ENCODE results near the gene GRIK5.
"Not testable (repeated sequence)": the region's sequence is repeated elsewhere in the genome, so short reads cannot be mapped to it uniquely, and the experiment has no call there.

The GRIK5 gene, protein sequence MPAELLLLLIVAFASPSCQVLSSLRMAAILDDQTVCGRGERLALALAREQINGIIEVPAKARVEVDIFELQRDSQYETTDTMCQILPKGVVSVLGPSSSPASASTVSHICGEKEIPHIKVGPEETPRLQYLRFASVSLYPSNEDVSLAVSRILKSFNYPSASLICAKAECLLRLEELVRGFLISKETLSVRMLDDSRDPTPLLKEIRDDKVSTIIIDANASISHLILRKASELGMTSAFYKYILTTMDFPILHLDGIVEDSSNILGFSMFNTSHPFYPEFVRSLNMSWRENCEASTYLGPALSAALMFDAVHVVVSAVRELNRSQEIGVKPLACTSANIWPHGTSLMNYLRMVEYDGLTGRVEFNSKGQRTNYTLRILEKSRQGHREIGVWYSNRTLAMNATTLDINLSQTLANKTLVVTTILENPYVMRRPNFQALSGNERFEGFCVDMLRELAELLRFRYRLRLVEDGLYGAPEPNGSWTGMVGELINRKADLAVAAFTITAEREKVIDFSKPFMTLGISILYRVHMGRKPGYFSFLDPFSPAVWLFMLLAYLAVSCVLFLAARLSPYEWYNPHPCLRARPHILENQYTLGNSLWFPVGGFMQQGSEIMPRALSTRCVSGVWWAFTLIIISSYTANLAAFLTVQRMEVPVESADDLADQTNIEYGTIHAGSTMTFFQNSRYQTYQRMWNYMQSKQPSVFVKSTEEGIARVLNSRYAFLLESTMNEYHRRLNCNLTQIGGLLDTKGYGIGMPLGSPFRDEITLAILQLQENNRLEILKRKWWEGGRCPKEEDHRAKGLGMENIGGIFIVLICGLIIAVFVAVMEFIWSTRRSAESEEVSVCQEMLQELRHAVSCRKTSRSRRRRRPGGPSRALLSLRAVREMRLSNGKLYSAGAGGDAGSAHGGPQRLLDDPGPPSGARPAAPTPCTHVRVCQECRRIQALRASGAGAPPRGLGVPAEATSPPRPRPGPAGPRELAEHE

DNA sequence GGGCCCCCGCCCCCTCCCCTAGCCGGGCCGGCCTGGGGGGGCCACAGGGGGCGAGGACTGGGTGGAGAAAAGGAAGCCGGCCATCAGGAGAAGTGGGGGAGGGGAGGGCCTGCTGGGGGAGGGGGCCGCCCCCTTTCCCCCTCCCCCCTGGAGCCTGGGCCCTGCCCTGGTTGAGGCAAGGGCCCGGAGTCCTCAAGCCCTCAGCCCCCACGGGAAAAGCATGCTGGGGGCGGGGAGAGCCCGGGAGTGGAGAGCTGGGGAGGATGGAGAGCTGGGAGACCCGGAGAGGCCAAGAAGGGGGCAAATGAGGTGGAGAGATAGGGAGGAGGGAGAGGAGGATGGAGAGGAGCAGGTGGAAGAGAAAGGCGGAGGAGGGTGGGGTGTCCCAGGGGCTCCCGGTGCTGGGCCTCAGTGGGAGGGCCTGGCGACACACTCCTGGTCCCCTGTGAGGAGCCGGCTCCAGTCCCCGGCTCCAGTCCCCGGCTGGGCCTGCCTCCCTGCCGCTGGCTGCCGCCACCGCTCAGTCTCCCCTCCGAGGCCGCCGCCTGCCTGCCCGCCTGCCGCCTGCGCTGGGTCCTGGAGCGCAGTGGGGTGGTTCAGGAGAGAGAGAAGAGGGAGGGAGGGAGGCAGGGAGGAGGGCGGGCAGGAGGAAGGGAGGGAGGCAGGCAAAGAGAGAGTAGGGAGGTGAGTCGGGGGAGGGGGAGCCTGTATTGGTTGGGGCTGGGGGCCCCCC lies at the start of gene GRIK5:
Gene GRIK5 (minus strand): TSS at position 588 of the 733 bp plus-strand sequence. CDS start 4,436 bp downstream, outside the sequence.
- no peak for DNase-seq (ENCODE audit: low read depth)

DNA sequence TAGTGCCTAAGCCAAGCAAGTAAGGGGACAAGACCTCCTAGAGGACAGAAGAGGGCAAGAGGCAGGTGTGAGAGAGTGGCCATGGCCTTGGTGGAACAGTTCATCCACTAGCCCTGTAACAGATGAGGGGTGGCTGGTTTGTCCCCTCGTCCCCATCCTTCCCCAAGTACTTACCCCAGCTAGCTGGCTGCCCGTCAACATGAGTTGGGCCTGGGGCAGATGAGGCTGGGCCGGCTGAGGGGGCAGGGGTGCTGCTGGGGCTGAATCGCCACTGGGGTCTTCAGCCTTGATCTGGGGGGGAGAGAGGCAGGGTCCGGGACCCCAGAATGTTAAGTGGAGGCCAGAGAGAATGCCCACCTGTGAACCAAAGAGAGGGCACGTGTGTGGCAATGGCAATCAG lies 47.1 kb upstream of the GRIK5 start:
- DNase-seq (ENCODE audit: low read depth), result no peak

DNA sequence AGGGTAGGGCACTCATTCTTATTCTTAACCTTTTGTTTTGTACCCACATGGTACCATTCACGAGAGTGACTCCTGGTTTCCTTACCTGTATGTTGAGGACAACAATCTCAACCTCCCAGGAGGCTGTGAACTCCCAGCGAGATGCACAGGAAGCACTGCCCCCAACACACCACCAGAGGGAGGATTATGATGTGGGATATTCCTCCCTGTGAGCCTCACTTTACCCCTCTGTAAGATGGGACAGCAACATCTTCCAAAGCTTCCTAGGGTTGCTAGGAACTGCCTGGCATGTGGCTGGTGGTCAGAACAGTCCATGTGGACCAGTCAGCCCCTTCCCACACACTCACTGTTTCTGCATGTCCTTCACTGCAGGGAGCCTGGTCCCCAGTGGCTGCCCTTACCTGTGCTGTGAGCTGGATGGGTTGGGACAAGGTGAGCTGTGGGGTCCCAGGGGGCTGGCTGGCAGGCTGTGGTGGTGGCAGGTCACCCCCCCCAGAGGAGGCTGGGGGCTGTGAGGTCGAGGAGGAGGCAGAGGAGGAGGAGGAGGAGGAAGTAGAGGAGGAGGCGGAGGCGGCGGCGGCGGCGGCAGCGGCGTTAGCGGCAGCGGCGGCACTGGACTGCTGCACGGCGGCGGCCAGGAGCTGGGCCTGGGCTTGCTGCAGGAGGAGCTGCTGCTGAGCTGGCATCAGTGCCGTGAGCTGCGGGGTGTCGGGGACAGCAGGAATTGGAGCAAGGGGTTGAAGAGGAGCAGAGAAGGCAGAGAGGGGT lies 46.5 kb upstream of the GRIK5 start:
- no peak for DNase-seq (ENCODE audit: low read depth)

DNA sequence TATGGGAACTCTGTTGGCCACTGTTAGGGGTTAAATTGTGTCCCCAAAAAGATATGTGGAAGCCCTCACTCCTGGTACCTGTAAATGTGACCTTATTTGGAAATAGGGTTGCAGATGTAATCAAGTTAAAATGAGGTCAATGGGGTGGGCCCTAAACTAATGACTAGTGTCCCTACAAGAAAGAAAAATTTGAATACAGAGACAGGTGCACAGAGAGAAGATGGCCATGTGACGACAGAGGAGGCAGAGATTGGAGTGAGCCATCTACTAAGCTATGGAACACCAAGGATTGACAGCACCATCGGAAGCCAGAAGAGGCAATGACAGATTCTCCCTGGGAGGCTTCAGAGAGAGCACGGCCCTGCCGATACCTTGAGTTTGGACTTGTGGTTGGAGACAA lies 45.7 kb upstream of the GRIK5 start:
- no peak for DNase-seq (ENCODE audit: low read depth)

DNA sequence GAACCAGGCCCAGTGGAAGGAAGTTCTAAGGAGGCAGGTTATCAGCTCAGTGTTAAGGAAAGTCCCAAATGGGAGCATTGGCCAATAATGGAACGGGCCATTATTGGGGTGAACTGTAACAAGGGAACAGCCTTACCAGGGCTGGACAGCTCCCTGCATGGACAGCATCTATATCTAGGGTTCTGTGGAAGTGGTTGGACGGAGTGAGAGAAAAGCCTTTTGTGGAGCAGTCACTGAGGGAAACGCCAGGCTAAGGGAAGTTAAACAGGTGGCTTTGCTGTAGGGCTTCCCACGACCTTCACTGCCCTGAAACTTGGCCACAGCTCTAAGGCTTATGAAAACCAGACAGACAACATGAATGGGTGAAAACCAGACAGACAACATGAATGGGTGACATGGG lies 45.2 kb upstream of the GRIK5 start:
- DNase-seq (ENCODE audit: low read depth), result no peak

DNA sequence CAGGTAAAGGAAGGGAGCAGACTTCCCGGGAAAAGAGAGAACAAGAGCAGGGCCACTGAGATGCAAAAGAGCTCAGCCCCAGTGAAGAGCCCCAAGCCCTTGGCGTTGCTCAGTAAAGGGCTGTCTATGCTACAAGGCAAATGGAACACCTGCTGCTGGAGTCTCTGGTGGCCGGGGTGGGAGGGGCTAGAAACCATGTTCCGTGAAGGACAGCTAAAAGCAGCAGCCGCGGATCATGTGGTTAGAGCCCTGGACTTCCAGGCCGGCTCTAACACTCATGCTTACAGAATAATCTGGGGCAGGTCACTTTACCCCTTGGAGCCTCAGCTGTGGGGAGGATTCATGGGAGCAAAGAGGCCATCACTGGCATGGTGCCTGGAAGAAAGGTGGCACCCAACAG lies 44.4 kb upstream of the GRIK5 start:
- DNase-seq (ENCODE audit: low read depth), result no peak

DNA sequence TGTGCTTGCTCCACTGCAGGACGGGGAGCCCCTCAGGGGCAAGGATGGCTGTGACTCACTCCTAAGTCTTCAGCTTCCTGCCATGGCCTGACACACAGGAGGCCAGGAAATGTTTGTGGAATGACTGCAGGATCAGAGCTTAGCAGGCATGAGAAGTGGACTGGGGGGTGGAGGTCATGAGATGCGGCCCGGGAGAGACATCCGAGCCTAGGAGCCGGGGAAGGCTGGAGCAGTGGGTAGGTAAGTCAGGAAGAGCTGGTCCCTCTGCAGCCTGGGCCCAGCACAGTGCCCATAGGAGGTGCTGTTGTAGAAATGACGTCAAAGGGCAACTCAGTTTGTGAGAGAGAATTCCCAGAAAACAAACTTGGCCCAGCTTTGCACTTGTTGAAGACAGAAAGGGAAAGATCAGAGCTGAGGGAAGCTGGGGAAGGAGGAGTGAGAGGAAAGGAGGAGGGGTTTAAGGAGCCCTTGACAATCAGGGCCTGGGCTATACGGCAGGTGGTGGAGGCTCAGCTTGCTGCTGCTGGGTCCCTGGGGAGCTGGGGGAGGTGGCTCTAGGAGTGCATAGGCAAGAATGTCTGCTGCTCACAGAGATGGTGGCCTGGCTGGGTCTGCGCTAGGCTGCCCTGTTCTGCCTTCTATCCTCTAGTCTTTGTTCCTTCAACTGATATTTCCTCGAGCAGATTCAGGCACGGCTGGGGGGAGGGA lies 43.8 kb upstream of the GRIK5 start:
- no peak for DNase-seq (ENCODE audit: low read depth)

DNA sequence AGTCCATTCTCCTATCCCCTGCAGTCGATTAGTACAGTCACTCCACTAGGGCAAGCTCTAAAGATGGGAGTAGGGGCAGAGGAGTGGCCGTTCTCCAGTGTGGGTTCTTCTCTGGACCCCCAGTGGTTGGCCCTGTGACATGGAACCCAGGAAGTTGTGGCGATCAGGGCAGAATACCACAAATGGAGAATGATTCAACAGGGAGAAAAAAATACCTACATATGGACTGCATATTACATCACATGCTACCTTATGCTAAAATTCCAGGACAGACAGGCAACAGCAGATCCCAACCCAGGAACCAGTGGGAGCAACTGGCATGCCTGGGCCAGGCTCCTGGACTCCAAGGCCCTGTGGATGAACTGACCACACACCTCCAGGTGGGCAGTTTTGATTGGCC lies 41.8 kb upstream of the GRIK5 start:
- no peak for DNase-seq (ENCODE audit: low read depth)

DNA sequence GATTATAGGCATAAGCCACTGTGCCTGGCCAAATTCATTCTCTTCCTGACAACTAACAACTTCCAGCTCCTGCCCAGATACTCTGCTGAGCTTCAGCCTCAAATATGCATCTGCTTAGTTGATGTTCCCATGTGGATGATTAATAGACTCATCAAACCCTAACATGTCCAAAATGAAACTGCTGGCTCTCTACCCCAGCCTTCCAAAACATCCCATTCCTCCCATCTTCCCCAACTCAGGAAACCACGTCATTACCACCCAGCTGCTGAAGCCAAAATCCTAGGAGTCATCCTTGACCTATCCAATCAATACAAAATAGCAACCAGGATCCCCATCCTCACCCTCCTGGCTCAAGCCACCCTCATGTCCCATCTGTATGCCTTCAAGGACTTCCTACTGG lies 41.4 kb upstream of the GRIK5 start:
- DNase-seq (ENCODE audit: low read depth), result no peak

DNA sequence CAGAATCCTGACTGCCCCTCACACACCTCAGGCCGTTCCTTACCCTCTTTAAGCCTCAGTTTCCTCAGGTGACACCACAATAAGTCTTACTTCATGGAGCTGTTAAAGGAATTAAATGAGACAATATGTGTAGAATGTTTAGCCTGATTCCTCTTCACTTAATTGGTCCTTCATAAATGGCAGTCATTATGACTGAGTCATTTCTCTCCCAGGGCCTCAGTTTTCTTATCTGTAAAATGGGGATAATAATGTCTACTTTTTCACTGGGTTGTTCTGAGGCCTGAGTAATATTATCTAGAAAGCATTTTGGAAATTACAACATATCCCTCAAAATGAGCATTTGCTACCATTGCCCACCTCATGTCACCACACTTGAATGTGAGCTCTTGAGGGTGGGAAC lies 40.7 kb upstream of the GRIK5 start:
- DNase-seq (ENCODE audit: low read depth), result no peak

DNA sequence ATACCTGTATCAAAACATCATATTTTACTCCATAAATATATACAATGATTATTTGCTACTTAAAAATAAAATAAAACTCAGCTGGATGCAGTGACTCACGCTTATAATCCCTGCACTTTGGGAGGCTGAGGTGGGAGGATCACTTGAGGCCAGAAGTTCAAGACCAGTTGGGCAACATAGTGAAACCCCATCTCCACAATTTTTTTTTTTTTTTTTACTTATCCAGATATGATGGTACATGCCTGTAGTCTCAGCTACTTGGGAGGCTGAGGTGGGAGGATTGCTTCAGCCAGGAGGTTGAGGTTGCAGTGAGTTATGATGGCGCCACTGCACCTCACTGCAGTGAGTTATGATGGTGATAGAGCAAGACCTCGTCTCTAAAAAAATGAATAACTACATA lies 39.9 kb upstream of the GRIK5 start:
- no peak for DNase-seq (ENCODE audit: low read depth)

DNA sequence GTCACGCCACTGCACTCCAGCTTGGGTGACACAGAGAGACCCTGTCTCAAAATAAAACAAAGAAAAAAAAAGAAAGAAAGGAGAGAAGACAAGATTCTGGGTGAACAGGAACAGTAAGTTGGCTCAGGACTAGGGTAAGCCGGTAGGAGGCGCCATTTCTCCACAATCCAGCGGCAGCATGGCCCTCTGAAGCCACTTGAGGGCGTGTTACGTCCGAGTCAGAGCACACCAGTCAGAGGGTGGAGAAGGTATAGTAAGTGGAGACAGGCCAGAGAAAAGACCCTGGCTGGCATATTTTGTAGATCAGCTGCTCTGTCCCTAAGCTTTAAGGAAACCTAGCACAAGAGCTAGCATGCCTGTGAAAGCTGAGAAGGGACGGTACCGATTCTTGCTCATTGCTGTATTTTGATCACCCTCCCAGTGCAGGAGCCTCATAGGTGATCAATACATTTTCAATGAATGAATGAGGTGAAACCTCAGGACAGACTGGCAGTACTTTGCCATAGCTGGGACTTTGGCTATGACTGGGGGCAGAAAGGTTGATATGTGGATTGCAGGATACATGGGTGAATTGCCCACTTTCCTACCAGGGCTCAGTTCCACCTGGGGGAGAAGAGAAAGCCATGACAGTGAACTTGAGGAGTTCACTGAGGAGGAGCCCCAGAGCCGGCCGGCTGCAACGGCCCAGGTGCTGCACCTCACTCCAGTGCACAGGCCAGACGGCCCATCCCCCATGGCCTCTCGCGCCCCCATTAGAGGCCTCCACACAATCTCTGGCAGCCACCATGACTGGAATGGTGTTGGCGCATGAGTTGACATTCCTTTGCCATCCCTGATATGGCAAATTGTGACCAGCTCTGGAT lies 38.8 kb upstream of the GRIK5 start:
- DNase-seq (ENCODE audit: low read depth), result peak; percentile 69

DNA sequence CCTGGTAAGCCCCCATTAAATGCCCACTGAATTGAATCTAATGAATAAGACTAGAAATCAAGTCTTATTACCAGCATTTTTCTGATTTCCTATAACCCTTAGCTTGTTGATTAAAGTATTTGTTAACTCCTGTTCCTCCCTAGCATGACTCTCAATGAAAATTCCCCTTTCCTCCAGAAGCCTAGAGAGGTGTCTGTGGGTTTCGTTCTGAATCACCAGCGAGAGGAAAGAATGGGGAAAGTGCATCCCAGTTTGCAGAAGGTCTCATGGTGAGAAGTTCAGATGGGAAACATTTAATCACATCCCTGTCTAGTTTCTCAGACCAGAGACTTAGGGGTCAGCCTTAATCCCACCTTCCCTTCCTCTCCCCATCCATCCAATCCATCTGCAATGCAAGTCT lies 35.4 kb upstream of the GRIK5 start:
- no peak for DNase-seq (ENCODE audit: low read depth)

DNA sequence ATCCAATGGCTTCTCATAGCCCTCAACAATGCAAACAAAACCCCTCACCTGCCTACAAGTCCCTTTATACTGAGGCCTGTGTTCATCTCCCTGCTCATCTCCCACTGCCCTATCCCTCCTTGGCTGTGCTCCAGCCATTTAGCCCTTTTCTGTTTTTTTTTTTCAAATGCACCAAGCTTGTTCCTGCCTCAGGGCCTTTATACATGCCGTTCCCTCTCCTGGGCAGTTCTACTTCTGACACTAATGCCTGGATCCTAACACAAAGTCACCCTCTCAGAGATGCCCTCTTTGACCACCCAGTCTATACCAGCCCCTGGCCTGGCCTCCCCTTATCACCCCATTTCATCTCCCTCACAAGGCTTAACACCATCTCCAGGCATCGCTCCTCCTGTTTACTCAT lies 32.9 kb upstream of the GRIK5 start:
- no peak for DNase-seq (ENCODE audit: low read depth)

DNA sequence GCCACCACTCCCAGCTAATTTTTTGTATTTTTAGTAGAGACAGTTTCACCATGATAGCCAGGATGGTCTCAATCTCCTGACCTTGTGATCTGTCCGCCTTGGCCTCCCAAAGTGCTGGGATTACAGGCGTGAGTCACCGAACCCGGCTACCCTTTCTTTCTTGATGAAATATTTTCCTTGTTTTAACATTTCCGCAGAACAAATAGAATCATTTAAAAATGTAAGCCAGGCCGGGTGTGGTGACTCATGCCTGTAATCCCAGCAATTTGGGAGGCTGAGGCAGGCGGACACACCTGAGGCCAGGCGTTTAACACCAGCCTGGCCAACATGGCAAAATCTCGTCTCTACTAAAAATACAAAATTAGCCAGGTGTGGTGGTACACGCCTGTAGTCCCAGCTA lies 30.2 kb upstream of the GRIK5 start:
- DNase-seq (ENCODE audit: low read depth), result not testable (repeated sequence)

DNA sequence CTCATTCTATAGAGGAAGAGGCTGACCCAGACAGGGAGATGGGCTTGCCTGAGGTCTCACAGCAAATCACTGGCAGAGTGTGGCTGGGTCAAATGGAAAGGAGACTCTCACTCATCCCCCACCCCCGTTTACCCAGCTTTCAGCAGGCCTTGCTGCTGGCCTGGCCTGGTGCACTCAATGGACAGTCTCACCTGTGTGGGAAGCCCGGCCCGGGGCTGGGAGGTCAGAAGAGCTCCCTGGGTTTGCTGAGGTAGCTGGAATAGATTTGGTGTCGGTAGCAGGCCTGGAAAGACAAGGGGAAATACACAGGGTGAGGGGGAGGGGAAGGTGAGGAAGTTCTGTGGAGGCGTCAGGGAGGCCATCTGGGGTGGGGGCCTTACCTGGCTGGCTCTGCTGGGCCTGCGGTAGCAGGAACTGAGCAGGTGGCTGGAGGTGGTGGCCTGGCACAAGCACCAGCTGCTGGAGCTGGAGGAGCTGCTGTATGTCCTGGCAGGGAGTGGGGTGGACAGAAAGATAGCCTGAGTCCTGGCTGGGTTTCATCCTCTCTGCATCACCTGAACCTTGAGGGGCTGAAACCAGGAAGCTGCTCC lies 29.4 kb upstream of the GRIK5 start:
- no peak for DNase-seq (ENCODE audit: low read depth)

DNA sequence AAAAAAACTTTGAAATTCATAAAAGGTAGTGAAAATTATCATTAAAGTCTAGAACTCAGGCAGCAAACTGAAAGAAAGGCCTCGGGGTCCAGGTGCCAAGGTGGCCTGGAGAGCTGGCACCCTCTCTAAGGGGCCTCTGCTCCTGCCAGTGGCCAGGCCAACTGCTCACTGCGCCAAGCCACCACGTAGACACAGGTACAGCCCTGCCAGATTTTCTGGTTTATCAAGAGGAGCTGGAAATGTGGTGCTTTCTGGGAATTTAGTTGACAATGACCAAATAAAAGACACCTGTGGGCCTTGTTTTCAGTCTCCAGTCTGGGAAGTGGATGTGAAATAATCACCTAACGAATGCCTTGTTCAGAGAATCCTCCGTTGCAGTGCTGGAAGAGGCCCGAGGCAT lies 28.8 kb upstream of the GRIK5 start:
- no peak for DNase-seq (ENCODE audit: low read depth)

DNA sequence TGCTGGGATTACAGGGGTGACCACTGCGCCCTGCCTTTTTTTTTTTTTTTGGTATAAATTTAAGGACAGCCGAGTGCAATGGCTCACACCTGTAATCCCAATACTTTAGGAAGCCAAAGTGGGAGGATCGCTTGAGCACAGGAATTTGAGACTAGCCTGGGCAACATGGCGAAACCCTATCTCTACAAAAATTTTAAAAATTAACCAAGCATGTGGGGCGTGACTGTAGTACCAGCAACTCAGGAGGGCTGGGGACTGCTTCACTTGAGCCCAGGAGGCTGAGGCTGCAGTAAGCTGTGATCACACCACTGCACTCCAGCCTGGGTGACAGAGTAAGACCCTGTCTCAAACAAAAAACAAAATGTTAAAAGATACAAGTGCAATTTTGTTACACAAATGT lies 27.5 kb upstream of the GRIK5 start:
- DNase-seq (ENCODE audit: low read depth), result no peak

DNA sequence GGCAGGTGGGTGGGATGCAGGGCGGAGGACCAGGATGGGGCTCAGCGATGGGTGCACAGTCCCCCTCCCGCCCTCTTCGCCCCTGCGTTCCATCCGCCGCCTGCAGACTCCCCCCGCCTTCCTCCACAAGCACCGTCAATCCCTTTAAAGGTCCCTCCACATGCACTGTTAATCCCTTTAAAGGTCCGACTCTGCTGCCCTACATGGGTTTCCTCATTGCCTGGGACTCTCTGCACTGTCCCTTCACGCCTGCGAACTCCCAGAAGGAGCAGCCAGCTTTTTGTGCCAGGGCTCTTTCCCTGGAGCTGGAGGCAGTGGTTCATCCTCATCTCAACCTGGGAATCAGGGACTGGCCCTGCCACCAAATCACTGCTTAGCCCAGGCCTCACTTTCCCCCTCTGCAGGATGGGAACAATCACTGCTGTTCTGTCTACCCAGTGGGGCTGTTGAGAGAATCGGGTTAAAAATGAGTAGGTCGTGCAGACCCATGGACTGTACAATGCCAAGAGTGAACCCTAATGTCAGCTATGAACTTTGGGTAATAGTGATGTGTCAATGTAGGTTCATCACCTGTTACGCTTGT lies 26.3 kb upstream of the GRIK5 start:
- no peak for DNase-seq (ENCODE audit: low read depth)

All from T-helper 22 cell (primary cell).